Ascending aorta (tissue), 2 donors: ENCODE measurements around the gene PLEKHM1. TPM values are rescaled to one million over a fixed set of nuclear protein-coding genes. Genes with fewer than 3 reads are reported as not detected.
"Not testable (repeated sequence)": the region's sequence is repeated elsewhere in the genome, so short reads cannot be mapped to it uniquely, and the experiment has no call there.

Experiments used
- DNase-seq, 2 donors: peaks; one replicate each; pipeline ENCODE4 v3.0.0-alpha.2; 2019; ENCODE audit warnings: low spot score in 2 of 2
- H3K27ac ChIP-seq, 2 donors: fragments of 200-600 bp; sonication (generic); one replicate each; pipeline ENCODE4 v1.5.1; 2016 to 2017; ENCODE audit warnings: mild to moderate bottlenecking in 1 of 2
- H3K27me3 ChIP-seq: fragments of 200-600 bp; sonication (generic); one replicate; pipeline ENCODE4 v1.5.1; 2017
- H3K36me3 ChIP-seq, 2 donors: fragments of 200-600 bp; sonication (generic); one replicate each; pipeline ENCODE4 v1.5.1; 2016
- H3K4me1 ChIP-seq, 2 donors: fragments of 200-600 bp; sonication (generic); one replicate each; pipeline ENCODE4 v1.5.1; 2016 to 2017; ENCODE audit warnings: mild to moderate bottlenecking in 1 of 2
- H3K4me3 ChIP-seq, 2 donors: fragments of 200-600 bp; sonication (generic); one replicate each; pipeline ENCODE4 v1.5.1; 2016 to 2017; ENCODE audit warnings: mild to moderate bottlenecking in 1 of 2
- H3K9me3 ChIP-seq, 2 donors: fragments of 200-600 bp; sonication (generic); one replicate each; pipeline ENCODE4 v1.5.1; 2016
- intact Hi-C: fragments of 100-400 bp; cut with DNase I; formaldehyde crosslinking; loops from one replicate; pipeline ENCODE4 v1.15.1; 2023
- total RNA-seq: library from RNA; depleted of rRNA; stranded (reverse); fragments of >200 nt; gene quantifications from one replicate; pipeline ENCODE4 v1.1.0, GENCODE V29; 2016
- TF ChIP-seq, protein P1 (sequence below), 3 experiments: fragments of 200-600 bp in 2 of 3; fragments of 450-650 bp in 1 of 3; sonication (generic) in 2 of 3; IDR thresholded peaks; one replicate each; pipeline ENCODE4 v1.5.1; 2016 to 2019; ENCODE audit warnings: antibody characterized with exemption in 3 of 3, mild to moderate bottlenecking in 1 of 3, moderate library complexity in 1 of 3

PLEKHM1 gene
- 30.2 TPM for total RNA-seq

DNA sequence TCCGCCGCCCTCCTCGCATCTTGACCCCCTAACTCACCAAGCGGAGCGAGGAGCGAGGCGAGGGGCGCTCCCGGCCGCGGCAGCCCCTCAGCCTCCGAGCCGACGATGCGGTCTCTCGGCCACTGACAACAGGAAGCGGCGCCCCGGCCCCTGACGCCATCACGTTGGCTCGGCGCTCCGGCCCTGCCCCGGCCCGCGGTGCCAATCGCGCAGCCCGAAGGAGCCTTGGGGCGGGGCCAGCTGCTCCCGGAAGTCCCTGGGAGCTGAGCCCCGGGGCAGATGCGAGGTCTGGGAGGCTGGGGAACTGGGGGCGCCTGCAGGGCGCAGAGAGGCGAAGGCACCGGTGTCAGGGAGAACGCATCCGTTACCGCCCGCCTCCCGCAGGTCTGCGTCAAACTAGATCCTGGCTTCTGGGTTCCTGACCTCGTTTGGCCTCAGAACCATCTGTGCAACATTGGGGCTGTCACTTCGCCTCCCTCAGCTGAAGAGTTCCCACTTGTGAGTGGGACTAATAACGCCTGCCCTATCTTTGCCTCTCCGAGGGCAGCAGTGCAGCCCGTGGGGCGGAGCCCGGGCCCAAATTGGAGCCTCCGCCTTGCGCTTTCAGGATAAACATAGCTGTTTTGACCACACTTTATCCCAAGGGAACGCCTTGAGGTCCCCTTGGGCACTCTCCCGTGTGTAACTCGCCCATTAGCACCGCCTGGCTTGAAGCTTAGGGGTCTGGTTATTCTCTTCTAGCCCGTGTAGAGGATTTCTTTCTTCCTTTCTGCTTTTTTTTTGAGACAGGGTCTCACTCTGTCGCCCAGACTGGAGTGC, at the start of gene PLEKHM1:
PLEKHM1 (minus strand) TSS at position 107 of the 819 bp plus-strand sequence. CDS start 8,237 bp downstream, outside the sequence.
- H3K4me1 ChIP-seq, intact Hi-C loops, H3K9me3 ChIP-seq, H3K36me3 ChIP-seq, H3K27me3 ChIP-seq: not testable (repeated sequence)
- DNase-seq = peak; percentile 61 to 93
- peak within 1 kb of the TSS; percentile 65 to 86 for H3K4me3 ChIP-seq
- peak within 1 kb of the TSS; percentile 87 to 92 for H3K27ac ChIP-seq

DNA sequence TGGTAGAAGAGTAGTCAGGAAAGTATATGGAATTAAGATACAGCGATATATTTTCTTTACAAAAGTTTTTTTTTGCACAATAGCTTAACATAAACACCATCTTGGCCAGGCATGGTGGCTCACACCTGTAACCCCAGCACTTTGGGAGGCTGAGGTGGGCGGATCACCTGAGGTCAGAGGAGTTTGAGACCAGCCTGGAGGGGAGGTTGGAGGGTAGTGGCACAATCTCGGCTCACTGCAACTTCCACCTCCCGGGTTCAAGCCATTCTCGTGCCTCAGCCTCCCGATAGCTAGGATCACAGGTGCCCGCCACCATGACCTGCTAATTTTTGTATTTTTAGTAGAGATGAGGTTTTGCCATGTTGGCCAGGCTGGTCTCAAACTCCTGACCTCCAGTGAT, 47.6 kb upstream of the PLEKHM1 start:
- not testable (repeated sequence) for DNase-seq, H3K27ac ChIP-seq

DNA sequence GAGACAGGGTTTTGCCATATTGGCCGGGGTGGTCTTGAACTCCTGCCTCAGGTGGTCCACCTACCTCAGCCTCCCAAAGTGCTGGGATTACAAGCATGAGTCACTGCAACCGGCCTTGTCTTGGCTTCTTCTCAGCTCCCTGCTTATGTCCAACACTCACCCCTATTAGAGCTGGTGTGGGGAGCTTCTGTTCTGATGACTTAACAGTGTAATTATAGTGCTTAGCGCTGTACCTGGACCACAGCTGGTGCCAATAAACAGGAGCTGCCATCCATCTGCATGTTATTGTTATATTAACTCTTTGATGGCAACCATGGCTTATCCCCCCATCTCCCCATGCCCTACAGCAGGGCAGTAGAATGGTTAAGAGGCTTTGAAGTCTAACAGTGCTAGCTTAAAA, 15.6 kb upstream of the PLEKHM1 start:
- H3K4me3 ChIP-seq, H3K36me3 ChIP-seq, H3K27me3 ChIP-seq, H3K9me3 ChIP-seq, H3K27ac ChIP-seq, intact Hi-C loops, H3K4me1 ChIP-seq, DNase-seq: not testable (repeated sequence)

More for the DNA sequence above, 47.6 kb upstream of the PLEKHM1 start:
- H3K4me3 ChIP-seq, H3K27me3 ChIP-seq, H3K9me3 ChIP-seq, H3K36me3 ChIP-seq, H3K4me1 ChIP-seq, intact Hi-C loops: not testable (repeated sequence)

DNA sequence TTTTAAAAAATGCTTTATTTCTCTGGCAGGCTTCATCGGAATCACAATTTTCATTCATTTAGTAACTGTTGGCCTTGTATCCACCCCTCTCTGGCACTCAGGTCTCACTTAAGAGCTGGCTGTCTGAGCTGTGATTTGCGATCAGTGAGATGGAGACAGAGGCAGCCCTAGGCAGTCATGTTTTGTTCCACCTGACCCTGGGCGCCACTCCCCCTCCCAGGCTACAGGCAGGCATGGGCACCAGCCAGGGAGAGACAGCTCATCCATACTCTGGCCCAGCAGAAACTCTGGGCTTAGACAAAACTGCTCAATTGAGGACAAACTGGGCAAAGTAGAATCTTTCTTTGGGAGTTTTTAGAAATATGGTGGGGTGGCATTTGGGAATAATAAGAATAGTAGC, 14.7 kb upstream of the PLEKHM1 start:
- H3K4me1 ChIP-seq, DNase-seq, H3K27me3 ChIP-seq, H3K9me3 ChIP-seq, intact Hi-C loops, H3K4me3 ChIP-seq, H3K36me3 ChIP-seq, H3K27ac ChIP-seq: not testable (repeated sequence)

DNA sequence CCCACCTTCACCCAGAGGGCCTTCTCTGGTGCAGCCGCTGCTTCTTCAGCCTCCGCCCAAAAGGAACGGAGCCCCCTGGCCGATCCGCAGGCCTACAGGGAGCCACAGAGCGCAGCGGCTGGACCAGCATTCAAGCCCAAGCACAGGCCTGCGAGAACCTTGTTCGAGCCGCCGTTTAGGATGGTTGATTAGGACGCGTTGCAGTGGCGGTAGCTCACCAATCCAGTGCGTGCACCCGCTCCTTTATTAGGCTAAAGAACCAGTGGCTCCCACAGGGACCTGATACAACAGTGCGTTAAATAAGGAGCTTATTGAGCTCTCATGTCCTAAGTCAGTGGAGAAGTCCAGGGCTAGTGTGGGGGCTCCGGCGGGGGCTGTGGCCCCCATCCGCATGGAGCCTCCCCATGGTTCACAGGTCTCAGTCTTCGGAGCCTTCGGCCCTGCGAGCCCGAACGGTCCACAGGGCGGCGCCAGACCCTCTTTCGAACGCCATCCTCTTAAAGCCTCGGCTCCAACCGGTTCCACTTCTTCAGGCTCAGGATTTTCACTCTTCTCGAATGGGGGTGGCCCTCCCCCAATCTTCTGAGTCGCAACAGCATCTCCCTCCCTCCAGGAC, 10.7 kb upstream of the PLEKHM1 start:
- intact Hi-C loops = not testable (repeated sequence)
- TF ChIP-seq, protein P1, sequence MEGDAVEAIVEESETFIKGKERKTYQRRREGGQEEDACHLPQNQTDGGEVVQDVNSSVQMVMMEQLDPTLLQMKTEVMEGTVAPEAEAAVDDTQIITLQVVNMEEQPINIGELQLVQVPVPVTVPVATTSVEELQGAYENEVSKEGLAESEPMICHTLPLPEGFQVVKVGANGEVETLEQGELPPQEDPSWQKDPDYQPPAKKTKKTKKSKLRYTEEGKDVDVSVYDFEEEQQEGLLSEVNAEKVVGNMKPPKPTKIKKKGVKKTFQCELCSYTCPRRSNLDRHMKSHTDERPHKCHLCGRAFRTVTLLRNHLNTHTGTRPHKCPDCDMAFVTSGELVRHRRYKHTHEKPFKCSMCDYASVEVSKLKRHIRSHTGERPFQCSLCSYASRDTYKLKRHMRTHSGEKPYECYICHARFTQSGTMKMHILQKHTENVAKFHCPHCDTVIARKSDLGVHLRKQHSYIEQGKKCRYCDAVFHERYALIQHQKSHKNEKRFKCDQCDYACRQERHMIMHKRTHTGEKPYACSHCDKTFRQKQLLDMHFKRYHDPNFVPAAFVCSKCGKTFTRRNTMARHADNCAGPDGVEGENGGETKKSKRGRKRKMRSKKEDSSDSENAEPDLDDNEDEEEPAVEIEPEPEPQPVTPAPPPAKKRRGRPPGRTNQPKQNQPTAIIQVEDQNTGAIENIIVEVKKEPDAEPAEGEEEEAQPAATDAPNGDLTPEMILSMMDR (IDR thresholded peaks at IDR 0.05) = peak in 2 of 3 experiments; percentile 16 to 22

DNA sequence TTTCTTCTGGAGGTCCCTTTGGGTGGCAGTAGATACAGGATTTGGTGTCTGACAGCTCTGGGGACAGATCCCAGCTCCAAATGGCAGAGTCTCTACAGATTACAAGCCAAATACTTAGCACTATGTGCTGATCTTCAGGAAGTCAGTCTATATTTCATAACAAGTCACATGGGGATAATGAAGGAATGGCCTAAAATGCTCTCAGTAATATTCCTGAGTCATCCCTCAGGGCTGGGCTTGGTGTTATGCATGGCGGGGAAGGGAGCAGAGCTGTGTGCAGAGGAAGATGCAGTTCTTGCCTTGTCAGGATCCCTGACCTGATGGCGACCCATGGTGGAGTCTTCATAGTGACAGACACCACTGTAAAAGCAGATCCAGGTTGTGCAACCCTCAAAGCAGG, 10.0 kb upstream of the PLEKHM1 start:
- H3K4me1 ChIP-seq, H3K4me3 ChIP-seq, DNase-seq, H3K27me3 ChIP-seq, intact Hi-C loops, H3K36me3 ChIP-seq, H3K27ac ChIP-seq, H3K9me3 ChIP-seq: not testable (repeated sequence)

More for the DNA sequence above, 10.7 kb upstream of the PLEKHM1 start:
- H3K27ac ChIP-seq, H3K4me3 ChIP-seq, H3K36me3 ChIP-seq, H3K9me3 ChIP-seq, H3K4me1 ChIP-seq, DNase-seq, H3K27me3 ChIP-seq: not testable (repeated sequence)

DNA sequence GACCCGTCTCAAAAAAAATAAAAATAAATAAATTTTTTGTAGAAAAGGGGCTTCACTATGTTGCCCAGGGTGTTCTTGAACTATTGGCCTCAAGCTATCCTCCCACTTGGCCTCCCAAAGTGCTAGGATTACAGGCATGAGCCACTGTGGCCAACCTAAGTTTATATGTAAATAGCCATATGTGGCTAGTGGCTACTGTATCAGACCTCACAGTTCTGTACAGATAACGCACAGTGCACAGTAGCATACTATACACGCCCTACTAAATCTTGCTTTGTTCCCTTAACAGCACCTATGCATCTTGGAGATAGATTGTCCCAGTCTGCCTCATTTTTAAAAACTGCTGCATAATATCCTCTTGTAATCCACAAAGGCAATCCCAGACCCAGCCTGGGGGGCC, 8.7 kb upstream of the PLEKHM1 start:
- DNase-seq, H3K4me3 ChIP-seq, H3K27me3 ChIP-seq, H3K4me1 ChIP-seq, H3K36me3 ChIP-seq, H3K27ac ChIP-seq, H3K9me3 ChIP-seq, intact Hi-C loops: not testable (repeated sequence)

DNA sequence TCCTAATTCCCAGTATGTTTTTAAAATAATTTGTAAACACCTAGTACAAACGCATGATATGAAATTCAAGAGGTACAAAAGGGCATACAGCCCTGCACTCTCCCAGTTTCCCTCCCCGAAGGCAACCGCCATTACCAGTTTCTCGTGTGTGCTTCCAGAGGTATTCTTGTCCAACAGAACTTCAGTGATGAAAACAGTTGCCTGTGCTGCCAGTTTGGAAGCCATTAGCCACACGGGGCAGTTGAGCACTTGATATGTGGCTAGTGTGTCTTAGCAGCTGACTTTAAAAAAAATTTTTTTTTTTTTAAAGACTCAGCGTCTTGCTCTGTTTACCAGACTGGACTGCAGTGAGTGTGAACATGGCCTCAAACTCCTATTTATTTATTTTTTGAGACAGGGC, 7.9 kb upstream of the PLEKHM1 start:
- intact Hi-C loops, H3K36me3 ChIP-seq, H3K9me3 ChIP-seq, DNase-seq, H3K4me1 ChIP-seq, H3K27ac ChIP-seq, H3K27me3 ChIP-seq, H3K4me3 ChIP-seq: not testable (repeated sequence)

DNA sequence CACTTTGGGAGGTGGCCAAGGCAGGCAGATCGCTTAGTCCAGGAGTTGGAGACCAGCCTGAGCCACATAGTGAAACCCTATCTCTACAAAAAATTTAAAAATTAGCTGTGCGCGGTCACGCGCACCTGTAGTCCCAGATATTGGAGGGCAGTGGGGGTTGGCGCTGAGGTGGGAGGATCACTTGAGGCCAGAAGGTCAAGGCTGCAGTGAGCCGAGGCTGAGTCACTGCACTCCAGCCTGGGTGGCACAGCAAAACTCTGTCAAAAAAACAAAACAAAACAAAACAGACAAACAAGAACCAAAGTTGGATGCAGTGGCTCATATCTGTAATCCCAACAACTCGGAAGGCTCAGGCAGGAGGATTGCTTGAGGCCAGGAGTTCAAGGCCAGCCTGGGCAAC, 6.9 kb upstream of the PLEKHM1 start:
- H3K27me3 ChIP-seq, H3K4me3 ChIP-seq, H3K4me1 ChIP-seq, DNase-seq, intact Hi-C loops, H3K9me3 ChIP-seq, H3K36me3 ChIP-seq, H3K27ac ChIP-seq: not testable (repeated sequence)

DNA sequence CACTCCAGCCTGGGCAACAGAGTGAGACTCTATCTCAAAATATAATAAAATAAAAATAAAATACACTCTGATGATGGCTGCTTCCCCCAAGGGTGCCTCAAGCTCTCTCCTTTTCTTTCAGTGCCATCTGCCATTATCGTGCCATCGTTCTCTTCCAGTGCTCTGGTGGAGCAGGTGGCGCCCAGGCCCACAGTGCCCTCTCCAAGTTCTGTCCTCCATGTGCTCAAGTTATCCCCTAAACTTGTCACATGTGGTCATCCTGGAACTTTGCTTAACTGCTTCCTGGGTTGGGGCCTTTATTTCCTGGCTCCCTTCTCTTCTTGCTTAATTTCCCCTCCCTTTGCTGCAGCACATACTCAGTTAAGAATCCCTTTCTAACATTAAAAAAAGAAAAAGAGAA, 6.0 kb upstream of the PLEKHM1 start:
- H3K36me3 ChIP-seq, intact Hi-C loops, H3K4me1 ChIP-seq, H3K4me3 ChIP-seq, H3K27ac ChIP-seq, H3K9me3 ChIP-seq, DNase-seq, H3K27me3 ChIP-seq: not testable (repeated sequence)

DNA sequence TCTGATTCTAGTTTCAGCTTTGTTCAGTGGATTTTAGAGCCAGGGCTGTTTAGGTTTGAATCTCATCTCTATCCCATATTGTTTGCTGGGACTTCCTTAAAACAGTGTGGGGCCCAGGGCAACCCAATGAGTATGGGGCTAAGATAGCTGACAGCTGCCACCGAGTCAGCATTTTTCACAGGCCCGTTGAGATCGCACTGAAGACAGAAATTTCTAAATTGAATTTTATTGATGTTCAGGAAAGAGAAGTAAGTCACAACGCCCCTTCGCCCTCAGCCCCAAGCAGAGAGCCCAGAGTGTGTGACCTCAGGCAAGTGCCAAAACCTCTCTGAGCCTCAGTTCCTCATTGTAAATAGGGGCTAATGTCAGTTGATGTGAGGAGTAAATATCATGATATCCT, 4.0 kb upstream of the PLEKHM1 start:
- H3K9me3 ChIP-seq, H3K27ac ChIP-seq, H3K4me3 ChIP-seq, intact Hi-C loops, H3K4me1 ChIP-seq, DNase-seq, H3K27me3 ChIP-seq, H3K36me3 ChIP-seq: not testable (repeated sequence)

DNA sequence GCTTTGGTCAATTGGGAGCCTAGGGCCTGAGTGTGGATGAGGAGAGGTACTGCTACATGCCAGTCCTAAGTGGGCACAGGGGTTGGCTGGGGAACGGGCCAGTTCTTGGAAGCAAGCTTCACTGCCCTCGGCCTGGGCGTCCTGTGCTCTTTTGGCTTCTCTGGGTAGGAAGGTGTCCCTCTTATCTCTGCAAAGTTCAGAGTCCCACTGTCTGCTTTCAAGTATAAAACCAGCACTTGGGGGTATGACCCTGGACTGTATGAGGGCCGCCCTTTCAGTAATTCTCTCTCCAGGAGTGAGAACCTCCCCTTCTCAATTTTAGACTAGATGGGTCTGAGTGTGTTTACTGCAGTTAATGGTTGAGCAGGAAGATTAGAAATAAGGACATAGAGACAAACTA, 1.6 kb upstream of the PLEKHM1 start:
- H3K4me1 ChIP-seq, H3K27me3 ChIP-seq, H3K4me3 ChIP-seq, H3K9me3 ChIP-seq, intact Hi-C loops, H3K36me3 ChIP-seq, H3K27ac ChIP-seq, DNase-seq: not testable (repeated sequence)

DNA sequence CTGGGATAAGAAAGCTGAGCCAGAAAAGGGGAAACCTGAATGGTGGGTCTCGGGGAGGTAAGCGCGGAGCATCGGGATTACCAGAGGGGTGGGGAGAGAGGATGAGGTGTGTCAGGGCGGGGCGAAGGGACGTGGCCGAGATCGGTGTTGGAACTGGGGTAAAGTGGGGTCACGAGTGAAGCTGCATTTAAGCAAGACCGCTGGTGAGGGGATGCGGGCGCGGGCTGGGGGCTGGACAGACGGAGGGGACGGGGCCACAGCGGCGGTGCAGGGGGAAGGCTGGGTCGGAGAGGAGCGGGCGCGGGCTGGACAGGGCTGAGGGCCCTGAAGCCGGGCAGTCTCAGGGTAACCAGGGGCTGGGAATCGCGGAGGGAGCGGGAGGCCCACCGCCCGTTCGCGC, 323 bp downstream of the PLEKHM1 start:
- H3K27me3 ChIP-seq, intact Hi-C loops, H3K4me1 ChIP-seq, DNase-seq, H3K36me3 ChIP-seq, H3K9me3 ChIP-seq: not testable (repeated sequence)
- peak overlapping the region; percentile 65 to 86 for H3K4me3 ChIP-seq
- H3K27ac ChIP-seq = peak overlapping the region; percentile 87 to 92
